IMR-90 (cell line): ENCODE data around the gene ANKRD10. TPM values are rescaled to one million over a fixed set of nuclear protein-coding genes. Genes with fewer than 3 reads are reported as not detected.

Experiments used
- ATAC-seq: fragments of 200-7000 bp; cut with Tn5 transposase; 2 replicates; pipeline ENCODE4 v1.9.1; 2020; ENCODE audit warnings: low read depth, mild to moderate bottlenecking, moderate library complexity
- BruUV-seq: library from RNA; stranded (reverse); fragments of 400-500 nt; replicated peaks from 2 replicates; lab custom pipeline; 2021; lab: Mats Ljungman, UMichigan
- CTCF ChIA-PET: fragments of 300-600 bp; formaldehyde crosslinking; extraction: SDS; loops from one replicate; lab custom pipeline; 2021; ENCODE audit warnings: antibody characterized with exemption; lab: Yijun Ruan, JAX
- POLR2A ChIA-PET: fragments of 300-600 bp; sonication (Branson Sonifier 250); formaldehyde crosslinking; loops from one replicate; lab custom pipeline; 2022; ENCODE audit warnings: antibody characterized with exemption; ENCODE audit not compliant: unreplicated experiment; lab: Charles Lee
- DNase-seq: peaks from one replicate; pipeline ENCODE4 v3.0.0; 2013
- H2AFZ ChIP-seq: replicated peaks from 2 replicates; pipeline ENCODE3; 2013; ENCODE audit warnings: low read length, mild to moderate bottlenecking; ENCODE audit not compliant: poor library complexity
- H2AK5ac ChIP-seq: 2 replicates; pipeline ENCODE4 v1.6.1; 2013; ENCODE audit warnings: low read depth, low read length, inconsistent platforms
- H2AK9ac ChIP-seq: replicated peaks from 2 replicates; pipeline ENCODE3; 2013; ENCODE audit warnings: mild to moderate bottlenecking, low read depth, low read length, moderate library complexity; ENCODE audit not compliant: poor library complexity
- H2BK120ac ChIP-seq: 2 replicates; pipeline ENCODE4 v1.6.1; 2013; ENCODE audit warnings: low read depth, low read length, inconsistent platforms
- H2BK15ac ChIP-seq: 3 replicates; pipeline ENCODE4 v1.6.1; 2013; ENCODE audit warnings: low read depth, low read length, inconsistent platforms
- H2BK20ac ChIP-seq: 2 replicates; pipeline ENCODE4 v1.6.1; 2013; ENCODE audit warnings: low read depth, mild to moderate bottlenecking, inconsistent platforms, low read length, moderate library complexity
- H2BK5ac ChIP-seq: 2 replicates; pipeline ENCODE4 v1.6.1; 2013; ENCODE audit warnings: mild to moderate bottlenecking, low read depth, low read length, inconsistent platforms; ENCODE audit not compliant: poor library complexity, severe bottlenecking
- H3K14ac ChIP-seq: replicated peaks from 2 replicates; pipeline ENCODE4 v1.6.1; 2013; ENCODE audit warnings: low read depth, low read length, inconsistent platforms
- H3K18ac ChIP-seq: 2 replicates; pipeline ENCODE4 v1.6.1; 2013; ENCODE audit warnings: low read depth, low read length, control low read depth
- H3K23ac ChIP-seq: 2 replicates; pipeline ENCODE4 v1.6.1; 2013; ENCODE audit warnings: low read depth, low read length, inconsistent platforms
- H3K27ac ChIP-seq: 2 replicates; pipeline ENCODE4 v1.5.1; 2013; ENCODE audit warnings: mild to moderate bottlenecking, control low read depth, low read length; ENCODE audit not compliant: insufficient read depth
- H3K27me3 ChIP-seq: 2 replicates; pipeline ENCODE4 v1.6.1; 2013; ENCODE audit warnings: low read length; ENCODE audit not compliant: control insufficient read depth, insufficient read depth
- H3K36me3 ChIP-seq: 2 replicates; pipeline ENCODE4 v1.6.1; 2013; ENCODE audit warnings: low read length, mixed read lengths; ENCODE audit not compliant: control insufficient read depth, insufficient read depth
- H3K4ac ChIP-seq: 2 replicates; pipeline ENCODE4 v1.6.1; 2013; ENCODE audit warnings: low read depth, low read length, inconsistent platforms
- H3K4me1 ChIP-seq: 2 replicates; pipeline ENCODE4 v1.6.1; 2013; ENCODE audit warnings: low read length, mixed read lengths; ENCODE audit not compliant: control insufficient read depth, insufficient read depth
- H3K4me2 ChIP-seq: 2 replicates; pipeline ENCODE4 v1.6.1; 2013; ENCODE audit warnings: low read depth, mild to moderate bottlenecking, control low read depth, low read length, moderate library complexity
- H3K4me3 ChIP-seq: 2 replicates; pipeline ENCODE4 v1.5.1; 2013; ENCODE audit warnings: low read depth, mild to moderate bottlenecking, control low read depth, low read length, moderate library complexity; ENCODE audit not compliant: insufficient read depth
- H3K56ac ChIP-seq: 2 replicates; pipeline ENCODE4 v1.6.1; 2013; ENCODE audit warnings: low read length, inconsistent platforms; ENCODE audit not compliant: insufficient read depth; ENCODE audit errors: extremely low read depth
- H3K79me1 ChIP-seq, 2 experiments: 2 replicates each; pipeline ENCODE4 v1.6.1; 2013; ENCODE audit warnings: low read length in 2 of 2, inconsistent platforms in 1 of 2, low read depth in 1 of 2
- H3K9ac ChIP-seq: 2 replicates; pipeline ENCODE4 v1.6.1; 2013; ENCODE audit warnings: low read depth, low read length, control low read depth
- H3K9me1 ChIP-seq: 2 replicates; pipeline ENCODE4 v1.6.1; 2013; ENCODE audit warnings: low read length, inconsistent platforms; ENCODE audit not compliant: insufficient read depth
- H3K9me3 ChIP-seq: 2 replicates; pipeline ENCODE4 v1.6.1; 2013; ENCODE audit warnings: low read length; ENCODE audit not compliant: control insufficient read depth, insufficient read depth
- H4K20me1 ChIP-seq: 2 replicates; pipeline ENCODE4 v1.6.1; 2013; ENCODE audit warnings: low read length, inconsistent platforms; ENCODE audit not compliant: insufficient read depth
- H4K5ac ChIP-seq: 2 replicates; pipeline ENCODE4 v1.6.1; 2013; ENCODE audit warnings: mild to moderate bottlenecking, low read depth, low read length, control low read depth
- H4K8ac ChIP-seq, 2 experiments: 2 replicates each; pipeline ENCODE4 v1.6.1; 2013; ENCODE audit warnings: low read depth in 2 of 2, low read length in 2 of 2, control low read depth in 1 of 2, inconsistent platforms in 1 of 2
- H4K91ac ChIP-seq: 2 replicates; pipeline ENCODE4 v1.6.1; 2013; ENCODE audit warnings: low read depth, low read length, inconsistent platforms; ENCODE audit not compliant: insufficient read depth
- BHLHE40 ChIP-seq: fragments of 150-350 bp; IDR thresholded peaks from 2 replicates; pipeline ENCODE4 v1.6.1; 2016; ENCODE audit warnings: mild to moderate bottlenecking, low read depth, low read length
- CEBPB ChIP-seq: IDR thresholded peaks from 2 replicates; pipeline ENCODE4 v1.6.1; 2012; ENCODE audit warnings: low read depth, low read length, improper control_type of control experiment
- CHD1 ChIP-seq: IDR thresholded peaks from 2 replicates; pipeline ENCODE4 v1.6.1; 2012; ENCODE audit warnings: low read depth, low read length, improper control_type of control experiment
- CTCF ChIP-seq: conservative IDR thresholded peaks from 2 replicates; pipeline ENCODE4 v1.5.1; 2012; ENCODE audit warnings: mild to moderate bottlenecking, low read depth, low read length, improper control_type of control experiment
- FOS ChIP-seq: fragments of 150-350 bp; IDR thresholded peaks from 2 replicates; pipeline ENCODE4 v1.6.1; 2016; ENCODE audit warnings: low read depth, low read length
- MAZ ChIP-seq: IDR thresholded peaks from 2 replicates; pipeline ENCODE4 v1.6.1; 2012; ENCODE audit warnings: low read depth, mild to moderate bottlenecking, low read length, improper control_type of control experiment, moderate library complexity, borderline replicate concordance
- MXI1 ChIP-seq: IDR thresholded peaks from 2 replicates; pipeline ENCODE4 v1.6.1; 2012; ENCODE audit warnings: low read depth, mild to moderate bottlenecking, low read length, moderate library complexity, borderline replicate concordance
- NFE2L2 ChIP-seq: fragments of 150-350 bp; IDR thresholded peaks from 2 replicates; pipeline ENCODE4 v1.6.1; 2016; ENCODE audit warnings: low read depth, mild to moderate bottlenecking, low read length
- POLR2A ChIP-seq: IDR thresholded peaks from 2 replicates; pipeline ENCODE4 v1.6.1; 2012; ENCODE audit warnings: mild to moderate bottlenecking, low read depth, low read length
- RAD21 ChIP-seq: IDR thresholded peaks from 2 replicates; pipeline ENCODE4 v1.6.1; 2012; ENCODE audit warnings: low read length, improper control_type of control experiment
- RFX5 ChIP-seq: IDR thresholded peaks from 2 replicates; pipeline ENCODE4 v1.8.0; 2012; ENCODE audit warnings: low read depth, mild to moderate bottlenecking, low read length, moderate library complexity
- WGBS, 2 experiments: methylation state at CpG; one replicate each; pipeline versions ENCODE4 v1.1.5 to v1.1.7; 2013; ENCODE audit warnings: missing lambda C conversion rate in 2 of 2; ENCODE audit not compliant: insufficient read length in 1 of 2; ENCODE audit errors: extremely low coverage in 2 of 2; 5-methylcytosine and 5-hydroxymethylcytosine counted together
- dilution Hi-C: fragments of 300-500 bp; cut with HindIII; formaldehyde crosslinking; loops from one replicate; pipeline ENCODE4 v1.14.3; 2018; ENCODE audit warnings: low sequenced_read_pairs; ENCODE audit not compliant: unreplicated experiment
- in situ Hi-C: fragments of 300-500 bp; cut with MboI; formaldehyde crosslinking; loops from 3 replicates; pipeline ENCODE4 v1.14.3; 2019; ENCODE audit warnings: low sequenced_read_pairs, inconsistent platforms, mixed read lengths
- intact Hi-C: fragments of 100-400 bp; cut with micrococcal nuclease; formaldehyde crosslinking; loops from 2 replicates; pipeline ENCODE4 v1.10.0; 2022
- polyA plus RNA-seq, 3 experiments: library from polyadenylated mRNA; depleted of rRNA; stranded (reverse); fragments of >200 nt; gene quantifications; 2 replicates each; pipeline ENCODE4 v1.2.3, GENCODE V29; 2012; ENCODE audit warnings: low replicate concordance in 1 of 3
- total RNA-seq: library from RNA; depleted of rRNA; stranded (reverse); fragments of >200 nt; gene quantifications from 2 replicates; pipeline ENCODE4 v1.2.3, GENCODE V29; 2012

Gene ANKRD10
- total and polyA plus RNA-seq, 2 of the 4 experiments (the other 2 are of a cell fraction), result 18.3 to 31.1 TPM

- no peak overlapping the region for H2BK5ac ChIP-seq
- dilution Hi-C loops (no loop called here), in situ Hi-C loops (no loop called here), intact Hi-C loops (no loop called here)
- H3K18ac ChIP-seq, result no peak overlapping the region
- peaks cover 10% of the 10 kb centered on the region for H3K9me1 ChIP-seq
- H3K4me3 ChIP-seq, result no peak overlapping the region
- no peak overlapping the region for H3K9ac ChIP-seq
- H2AK9ac ChIP-seq, result no peak overlapping the region
- POLR2A ChIA-PET, result no interaction called here
- ATAC-seq, result no peak
- H4K8ac ChIP-seq, result no peak overlapping the region
- no peaks in the 10 kb centered on the region for H3K9me3 ChIP-seq
- H2BK15ac ChIP-seq, result no peak overlapping the region
- H3K79me1 ChIP-seq, result peaks cover 28 to 54% of the 10 kb centered on the region in 2 experiments
- no CpG with 5 or more reads among the region's 7 CpGs for WGBS, 2 experiments
- CTCF ChIA-PET, result interaction anchor here (0.5 to 1.2 kb wide), 4 partner anchors 10 to 328 kb away, joined by 3 to 4 read pairs (median 3); partner anchors contain the start of gene ANKRD10
- no peak overlapping the region for H3K14ac ChIP-seq
- no peak overlapping the region for H3K56ac ChIP-seq
- DNase-seq, result no peak
- no TSS peak for BruUV-seq
- H2BK120ac ChIP-seq, result no peak overlapping the region
- no peaks in the 10 kb centered on the region for H3K27me3 ChIP-seq
- H3K27ac ChIP-seq, result no peak overlapping the region
- no peak overlapping the region for H3K4ac ChIP-seq
- TF ChIP-seq POLR2A, result no peak
- no peak for TF ChIP-seq CEBPB
- TF ChIP-seq BHLHE40, result no peak
- TF ChIP-seq FOS, result no peak
- no peak for TF ChIP-seq RFX5
- TF ChIP-seq CHD1, result no peak
- no peak for TF ChIP-seq NFE2L2
- no peak for TF ChIP-seq MXI1
- no peak for TF ChIP-seq CTCF
- TF ChIP-seq MAZ, result no peak
- TF ChIP-seq RAD21, result no peak
- peaks cover 12% of the 10 kb centered on the region for H3K4me1 ChIP-seq
- no peak overlapping the region for H4K91ac ChIP-seq
- no peak overlapping the region for H2AK5ac ChIP-seq
- H2BK20ac ChIP-seq, result no peak overlapping the region
- H3K4me2 ChIP-seq, result no peak overlapping the region
- H3K36me3 ChIP-seq, result peaks cover 32% of the 10 kb centered on the region
- peaks cover 53% of the 10 kb centered on the region for H4K20me1 ChIP-seq
- H4K5ac ChIP-seq, result no peak overlapping the region
- no peak overlapping the region for H3K23ac ChIP-seq
- no peak overlapping the region for H2AFZ ChIP-seq
These were observed 10.1 kb downstream of the ANKRD10 start for GRCh38 chr13:110904748-110905147.
